Measurements from ENCODE around the gene FAM217A. TPM values are rescaled to one million over a fixed set of nuclear protein-coding genes. Genes with fewer than 3 reads are reported as not detected.
A peak's percentile ranks its signal among the peaks of the same experiment; 100 is the strongest.

The FAM217A gene
- total and polyA plus RNA-seq, 2 of the 13 experiments (the other 11 are each of a cell fraction or from before 2014, with no cell fraction given): not detected

- TF ChIP-seq NAIF1 (CRISPR knock-in tag; IDR thresholded peaks at IDR 0.05; ENCODE audit: borderline replicate concordance) (peak; percentile 76; the same call in 1 of the 2 replicates), ISX (CRISPR knock-in tag; conservative IDR thresholded peaks at IDR 0.05) (no peak), SIN3A (IDR thresholded peaks at IDR 0.05; ENCODE audit: borderline replicate concordance, low read depth, low read length) (peak; percentile 72; the same call in 1 of the 2 replicates), ZNF260 (CRISPR knock-in tag; IDR thresholded peaks at IDR 0.05; ENCODE audit: borderline replicate concordance, low read depth) (no peak), ZNF44 (CRISPR knock-in tag; IDR thresholded peaks at IDR 0.05) (no peak), NKX3-1 (CRISPR knock-in tag; IDR thresholded peaks at IDR 0.05) (no peak), IKZF1 (IDR thresholded peaks at IDR 0.05) (no peak), CCDC6 (CRISPR knock-in tag; IDR thresholded peaks at IDR 0.05) (peak; percentile 80; the same call in 1 of the 2 replicates), SP2 (CRISPR knock-in tag; IDR thresholded peaks at IDR 0.05) (no peak), RFXAP (CRISPR knock-in tag; IDR thresholded peaks at IDR 0.05; ENCODE audit: borderline replicate concordance) (no peak), FOXA1 (IDR thresholded peaks at IDR 0.05) (no peak), FOXA1 (CRISPR knock-in tag; IDR thresholded peaks at IDR 0.05) (peak; percentile 94), ZNF30 (CRISPR knock-in tag; IDR thresholded peaks at IDR 0.05) (no peak), ZNF282 (IDR thresholded peaks at IDR 0.05; ENCODE audit: partially characterized antibody) (no peak), RNF219 (CRISPR knock-in tag; IDR thresholded peaks at IDR 0.05) (peak; percentile 89; the same call in 1 of the 2 replicates), ZNF432 (CRISPR knock-in tag; IDR thresholded peaks at IDR 0.05; ENCODE audit: borderline replicate concordance) (no peak), E2F5 (CRISPR knock-in tag; conservative IDR thresholded peaks at IDR 0.05) (no peak), NR2F2 (IDR thresholded peaks at IDR 0.05; ENCODE audit: borderline replicate concordance, low read depth) (peak; percentile 94), SAP130 (CRISPR knock-in tag; IDR thresholded peaks at IDR 0.05; ENCODE audit: low read depth) (peak; percentile 97), DBP (CRISPR knock-in tag; IDR thresholded peaks at IDR 0.05; ENCODE audit: not compliant biosample characterization) (no peak), KAT2B (IDR thresholded peaks at IDR 0.05; ENCODE audit: borderline replicate concordance, low read depth, low read length) (no peak), RXRB (CRISPR knock-in tag; IDR thresholded peaks at IDR 0.05; ENCODE audit: borderline replicate concordance) (peak; percentile 97), ZNF691 (CRISPR knock-in tag; IDR thresholded peaks at IDR 0.05; ENCODE audit: borderline replicate concordance, low read depth) (peak; percentile 93), PRMT3 (CRISPR knock-in tag; IDR thresholded peaks at IDR 0.05; ENCODE audit: borderline replicate concordance, low read depth) (no peak), SUZ12 (IDR thresholded peaks at IDR 0.05; ENCODE audit: low read depth, low read length) (no peak), TFE3 (CRISPR knock-in tag; IDR thresholded peaks at IDR 0.05) (peak; percentile 95), GABPB1 (CRISPR knock-in tag; IDR thresholded peaks at IDR 0.05) (peak; percentile 55; the same call in 1 of the 2 replicates)
Observed at GRCh38 chr6:4102687-4103244, 23.8 kb upstream of the FAM217A start (continued).

All from HepG2 (cell line).